ENCODE measurements around the gene FANCE. TPM values are rescaled to one million over a fixed set of nuclear protein-coding genes. Genes with fewer than 3 reads are reported as not detected.

Gene FANCE
- total RNA-seq, 1 donor, result 16.6 TPM

- H3K4me1 ChIP-seq (ENCODE audit: insufficient read depth, low read length), result peaks cover 26% of the 10 kb centered on the region
- no peaks in the 10 kb centered on the region for H3K9me3 ChIP-seq (ENCODE audit: low read depth, low read length)
- peak; percentile 3 for DNase-seq (ENCODE audit: insufficient read length, low spot score, missing footprints)
- peaks cover 9% of the 10 kb centered on the region for H3K79me2 ChIP-seq (ENCODE audit: insufficient read depth, low read length)
- H2AFZ ChIP-seq (ENCODE audit: low read length), result peak overlapping the region; percentile 4
- H4K20me1 ChIP-seq (ENCODE audit: insufficient read depth, low read length), result no peaks in the 10 kb centered on the region
- no peak for TF ChIP-seq CTCF (IDR thresholded peaks at IDR 0.05; ENCODE audit: extremely low read depth, low read depth, low read length)
- H3K27ac ChIP-seq (ENCODE audit: low read depth, low read length), result no peak overlapping the region
- peaks cover 3% of the 10 kb centered on the region for H3K36me3 ChIP-seq (ENCODE audit: insufficient read depth, low read length)
- peak overlapping the region; percentile 92 for H3K4me2 ChIP-seq (ENCODE audit: insufficient read depth, low read length)
- H3K27me3 ChIP-seq (ENCODE audit: insufficient read depth, low read length), result peaks cover 4% of the 10 kb centered on the region
- peak overlapping the region; percentile 85 for H3K4me3 ChIP-seq (ENCODE audit: insufficient read depth, low read length)
Observed at GRCh38 chr6:35451354-35452182, 570 bp upstream of the FANCE start.

GRCh38 chr6:35453236-35453635, 1.1 kb downstream of the FANCE start:
- peak overlapping the region; percentile 85 for H3K4me3 ChIP-seq (ENCODE audit: insufficient read depth, low read length)
- no peak for TF ChIP-seq CTCF (IDR thresholded peaks at IDR 0.05; ENCODE audit: extremely low read depth, low read depth, low read length)
- peaks cover 26% of the 10 kb centered on the region for H3K4me1 ChIP-seq (ENCODE audit: insufficient read depth, low read length)
- H4K20me1 ChIP-seq (ENCODE audit: insufficient read depth, low read length), result no peaks in the 10 kb centered on the region
- peak; percentile 66 for DNase-seq (ENCODE audit: insufficient read length, low spot score, missing footprints)
- H3K36me3 ChIP-seq (ENCODE audit: insufficient read depth, low read length), result peaks cover 3% of the 10 kb centered on the region
- peaks cover 4% of the 10 kb centered on the region for H3K27me3 ChIP-seq (ENCODE audit: insufficient read depth, low read length)
- no peaks in the 10 kb centered on the region for H3K9me3 ChIP-seq (ENCODE audit: low read depth, low read length)
- no peak overlapping the region for H3K27ac ChIP-seq (ENCODE audit: low read depth, low read length)
- H2AFZ ChIP-seq (ENCODE audit: low read length), result peak overlapping the region; percentile 90
- peak overlapping the region; percentile 92 for H3K4me2 ChIP-seq (ENCODE audit: insufficient read depth, low read length)
- H3K79me2 ChIP-seq (ENCODE audit: insufficient read depth, low read length), result peaks cover 9% of the 10 kb centered on the region

- TF ChIP-seq CTCF (IDR thresholded peaks at IDR 0.05; ENCODE audit: extremely low read depth, low read depth, low read length), result no peak
- Histone ChIP-seq H3K79me2 (ENCODE audit: insufficient read depth, low read length) (peaks cover 9% of the 10 kb centered on the region), H3K4me2 (ENCODE audit: insufficient read depth, low read length) (peak overlapping the region; percentile 92), H3K9me3 (ENCODE audit: low read depth, low read length) (no peaks in the 10 kb centered on the region), H4K20me1 (ENCODE audit: insufficient read depth, low read length) (no peaks in the 10 kb centered on the region), H3K4me1 (ENCODE audit: insufficient read depth, low read length) (peaks cover 26% of the 10 kb centered on the region), H2AFZ (ENCODE audit: low read length) (peak overlapping the region; percentile 46), H3K27ac (ENCODE audit: low read depth, low read length) (no peak overlapping the region), H3K36me3 (ENCODE audit: insufficient read depth, low read length) (peaks cover 10% of the 10 kb centered on the region), H3K4me3 (ENCODE audit: insufficient read depth, low read length) (no peak overlapping the region), H3K27me3 (ENCODE audit: insufficient read depth, low read length) (peaks cover 4% of the 10 kb centered on the region)
- DNase-seq (ENCODE audit: insufficient read length, low spot score, missing footprints), result peak; percentile 91
Observed at GRCh38 chr6:35454391-35455110, 2.4 kb downstream of the FANCE start.

- Histone ChIP-seq H3K4me1 (ENCODE audit: insufficient read depth, low read length) (peaks cover 19% of the 10 kb centered on the region), H4K20me1 (ENCODE audit: insufficient read depth, low read length) (no peaks in the 10 kb centered on the region), H3K4me3 (ENCODE audit: insufficient read depth, low read length) (no peak overlapping the region), H2AFZ (ENCODE audit: low read length) (no peak overlapping the region), H3K79me2 (ENCODE audit: insufficient read depth, low read length) (peaks cover 9% of the 10 kb centered on the region), H3K4me2 (ENCODE audit: insufficient read depth, low read length) (no peak overlapping the region), H3K27me3 (ENCODE audit: insufficient read depth, low read length) (no peaks in the 10 kb centered on the region), H3K36me3 (ENCODE audit: insufficient read depth, low read length) (peaks cover 11% of the 10 kb centered on the region), H3K27ac (ENCODE audit: low read depth, low read length) (no peak overlapping the region), H3K9me3 (ENCODE audit: low read depth, low read length) (no peaks in the 10 kb centered on the region)
- DNase-seq (ENCODE audit: insufficient read length, low spot score, missing footprints), result peak; percentile 30
- TF ChIP-seq CTCF (IDR thresholded peaks at IDR 0.05; ENCODE audit: extremely low read depth, low read depth, low read length), result no peak
Observed at GRCh38 chr6:35457907-35458306, 5.8 kb downstream of the FANCE start.
